H1 (cell line): ENCODE measurements around the gene RSAD2. TPM values are rescaled to one million over a fixed set of nuclear protein-coding genes. Genes with fewer than 3 reads are reported as not detected.

ENCODE experiments used
- CTBP2 ChIP-seq: IDR thresholded peaks from 2 replicates; pipeline ENCODE4 v1.7.0; 2011; ENCODE audit warnings: borderline replicate concordance, mild to moderate bottlenecking, moderate library complexity, mixed read lengths, low read length; ENCODE audit not compliant: insufficient read depth, insufficient read length
- NANOG ChIP-seq: IDR thresholded peaks from 2 replicates; pipeline ENCODE4 v1.6.1; 2011; ENCODE audit warnings: low read length, low read depth, mild to moderate bottlenecking, inconsistent platforms; ENCODE audit not compliant: insufficient read depth, poor library complexity, severe bottlenecking
- TAF7 ChIP-seq: optimal IDR thresholded peaks from 2 replicates; pipeline ENCODE3; 2011; ENCODE audit warnings: low read depth, mild to moderate bottlenecking, inconsistent platforms, low read length, moderate library complexity, borderline replicate concordance
- polyA plus RNA-seq, 7 experiments: library from polyadenylated mRNA; depleted of rRNA in 3 of 7; stranded (reverse) in 5 of 7; unstranded in 2 of 7; fragments of >200 nt in 5 of 7; fragments of 200-250 nt in 2 of 7; gene quantifications; 1 replicate in 5 of 7; 2 replicates in 1 of 7; 4 replicates in 1 of 7; pipeline versions ENCODE4 v1.2.1 to v1.2.3, GENCODE V29; 2011 to 2013; ENCODE audit warnings: missing spikeins in 2 of 7, mixed read lengths in 2 of 7
- total RNA-seq: library from RNA; stranded (reverse); fragmentation: NEBNext Ultra II Directional; extraction: Animal tissue kit (Norgen Biotek cat#: 25700); gene quantifications from 2 replicates; pipeline ENCODE4 v1.2.1, GENCODE V29; 2021

The RSAD2 gene
- total and polyA plus RNA-seq, 2 of the 8 experiments (the other 6 are each of a cell fraction or from before 2014, with no cell fraction given), result not detected

DNA sequence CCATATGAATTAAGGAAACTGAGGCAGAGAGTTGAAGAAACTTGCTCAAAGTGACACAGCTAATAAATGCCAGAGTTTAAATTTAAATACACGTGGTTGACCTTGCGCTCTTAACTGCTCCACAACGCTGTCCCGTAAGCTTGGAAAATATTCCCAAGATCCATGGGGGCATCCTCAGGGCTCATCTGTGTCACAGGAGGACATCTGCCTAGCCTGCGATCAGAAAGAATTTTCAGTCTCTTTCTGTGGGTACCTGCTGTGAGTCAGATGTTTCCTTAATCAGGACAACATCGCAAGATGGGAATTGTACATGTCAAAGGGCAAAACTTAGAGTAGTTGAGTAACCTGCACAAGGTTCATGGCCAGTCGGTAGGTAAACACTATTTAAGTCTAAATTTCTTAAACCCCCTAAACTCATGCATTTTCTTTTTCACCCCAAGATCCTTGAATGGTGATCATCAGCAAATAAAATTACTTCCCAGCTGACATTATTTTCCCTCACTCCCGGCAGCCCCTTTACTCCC is 13.3 kb upstream of the RSAD2 start (continued):
- TF ChIP-seq NANOG (no peak), TAF7 (no peak), CTBP2 (no peak)
